Osteoblast (primary cell): ENCODE results near the gene MADD. TPM values are rescaled to one million over a fixed set of nuclear protein-coding genes. Genes with fewer than 3 reads are reported as not detected.

Source experiments
- DNase-seq: peaks from one replicate; pipeline ENCODE4 v3.0.0; 2011; ENCODE audit warnings: low spot score, mixed read lengths; ENCODE audit not compliant: insufficient read length; ENCODE audit errors: missing footprints
- H2AFZ ChIP-seq: 2 replicates; pipeline ENCODE4 v1.6.0; 2011; ENCODE audit warnings: mild to moderate bottlenecking, low read length
- H3K27ac ChIP-seq: 2 replicates; pipeline ENCODE4 v1.5.1; 2011; ENCODE audit warnings: mild to moderate bottlenecking, low read depth, low read length, moderate library complexity
- H3K27me3 ChIP-seq: 2 replicates; pipeline ENCODE4 v1.6.0; 2012; ENCODE audit warnings: mild to moderate bottlenecking, control low read depth, inconsistent platforms, low read length, moderate library complexity; ENCODE audit not compliant: insufficient read depth
- H3K36me3 ChIP-seq: 2 replicates; pipeline ENCODE4 v1.5.1; 2011; ENCODE audit warnings: mild to moderate bottlenecking, low read length, control low read depth, moderate library complexity; ENCODE audit not compliant: insufficient read depth
- H3K4me1 ChIP-seq: 2 replicates; pipeline ENCODE4 v1.5.1; 2011; ENCODE audit warnings: mild to moderate bottlenecking, low read length, control low read depth, moderate library complexity; ENCODE audit not compliant: insufficient read depth
- H3K4me2 ChIP-seq: 2 replicates; pipeline ENCODE4 v1.6.0; 2011; ENCODE audit warnings: mild to moderate bottlenecking, low read length; ENCODE audit not compliant: insufficient read depth
- H3K4me3 ChIP-seq: fragments of 200-600 bp; sonication (generic); 3 replicates; pipeline ENCODE4 v1.5.1; 2012; ENCODE audit warnings: mild to moderate bottlenecking, low read length, inconsistent platforms; ENCODE audit not compliant: insufficient read depth
- H3K79me2 ChIP-seq: 2 replicates; pipeline ENCODE4 v1.6.0; 2012; ENCODE audit warnings: mild to moderate bottlenecking, low read length, control low read depth, inconsistent platforms; ENCODE audit not compliant: insufficient read depth
- H3K9me3 ChIP-seq: 2 replicates; pipeline ENCODE4 v1.5.1; 2011; ENCODE audit warnings: low read depth, low read length, control low read depth
- H4K20me1 ChIP-seq: 2 replicates; pipeline ENCODE4 v1.6.0; 2012; ENCODE audit warnings: mild to moderate bottlenecking, low read length, control low read depth; ENCODE audit not compliant: insufficient read depth
- CTCF ChIP-seq: IDR thresholded peaks from 2 replicates; pipeline ENCODE4 v1.5.1; 2011; ENCODE audit warnings: mild to moderate bottlenecking, low read depth, low read length, moderate library complexity; ENCODE audit errors: extremely low read depth
- total RNA-seq: library from RNA; depleted of rRNA; stranded (reverse); fragments of >200 nt; gene quantifications from 2 replicates; pipeline ENCODE4 v1.2.3, GENCODE V29; 2012

MADD gene
- total RNA-seq, 1 donor: 21.7 TPM

- Histone ChIP-seq H3K27me3 (no peaks in the 10 kb centered on the region), H3K79me2 (peaks cover 7% of the 10 kb centered on the region), H3K4me3 (peak overlapping the region; percentile 63), H3K9me3 (no peaks in the 10 kb centered on the region), H2AFZ (peak overlapping the region; percentile 93), H4K20me1 (no peaks in the 10 kb centered on the region), H3K36me3 (no peaks in the 10 kb centered on the region), H3K4me2 (peak overlapping the region; percentile 66), H3K4me1 (peaks cover 39% of the 10 kb centered on the region), H3K27ac (no peak overlapping the region)
- TF ChIP-seq CTCF: no peak
- no peak for DNase-seq
Measured at GRCh38 chr11:47257177-47257516, 12.8 kb upstream of the MADD start.

GRCh38 chr11:47257517-47258316 is 12.2 kb upstream of the MADD start, which contains the start of gene NR1H3:
NR1H3 (plus strand) TSS chr11:47257996; CDS start chr11:47259217, 1,221 bp downstream.
- Histone ChIP-seq H3K27me3 (no peaks in the 10 kb centered on the region), H3K4me3 (peak within 1 kb of the TSS; percentile 63), H3K9me3 (no peaks in the 10 kb centered on the region), H2AFZ (peak within 1 kb of the TSS; percentile 93), H3K4me1 (peaks cover 39% of the 10 kb centered on the region), H3K79me2 (peaks cover 7% of the 10 kb centered on the region), H3K27ac (no peak within 1 kb of the TSS), H4K20me1 (no peaks in the 10 kb centered on the region), H3K4me2 (peak within 1 kb of the TSS; percentile 66), H3K36me3 (no peaks in the 10 kb centered on the region)
- TF ChIP-seq CTCF: peak; percentile 62
- peak; percentile 95 for DNase-seq

GRCh38 chr11:47258317-47258902 is 11.5 kb upstream of the MADD start:
- Histone ChIP-seq H4K20me1 (no peaks in the 10 kb centered on the region), H3K4me1 (peaks cover 39% of the 10 kb centered on the region), H3K79me2 (peaks cover 5% of the 10 kb centered on the region), H3K4me3 (peak overlapping the region; percentile 63), H3K27ac (no peak overlapping the region), H3K4me2 (peak overlapping the region; percentile 66), H3K27me3 (no peaks in the 10 kb centered on the region), H2AFZ (no peak overlapping the region), H3K9me3 (no peaks in the 10 kb centered on the region), H3K36me3 (no peaks in the 10 kb centered on the region)
- no peak for TF ChIP-seq CTCF
- DNase-seq: no peak
